ENCODE results near the gene RIC8B. TPM values are rescaled to one million over a fixed set of nuclear protein-coding genes. Genes with fewer than 3 reads are reported as not detected.

Gene RIC8B
- total RNA-seq, 1 experiment from 2014 or later = 14.9 TPM

DNA sequence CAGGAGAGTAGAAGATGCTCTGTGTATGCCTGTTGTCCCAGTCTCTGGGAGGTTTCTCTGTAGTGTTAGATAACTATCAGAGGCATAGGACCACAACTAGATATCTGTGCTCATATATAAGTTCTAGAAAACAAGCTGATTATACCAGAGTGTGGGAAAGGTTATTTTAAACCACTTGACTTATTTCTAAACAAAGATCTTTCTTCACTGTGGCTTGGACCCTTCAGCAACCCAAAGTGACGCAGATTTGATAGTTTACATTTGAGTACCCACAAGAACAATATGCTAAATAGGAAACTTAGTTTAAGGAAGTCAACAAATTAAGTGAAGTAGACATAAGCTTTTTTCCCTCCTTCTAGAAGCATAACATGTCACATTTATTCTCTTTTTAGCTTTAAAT lies 41.3 kb downstream of the RIC8B start:
- no peak for DNase-seq
- ChIA-PET CTCF (no interaction called here), POLR2A (ENCODE audit: unreplicated experiment) (no interaction called here)
- Histone ChIP-seq H3K4me2 (no peak overlapping the region), H3K9me2 (ENCODE audit: insufficient read depth) (no peaks in the 10 kb centered on the region), H3K9me3 (ENCODE audit: insufficient read depth, low read depth) (no peaks in the 10 kb centered on the region), H3K79me2 (ENCODE audit: low read depth) (no peaks in the 10 kb centered on the region), H3F3A (ENCODE audit: insufficient read depth, low read depth) (no peaks in the 10 kb centered on the region), H4K20me1 (ENCODE audit: insufficient read depth) (no peaks in the 10 kb centered on the region), H3K4me1 (replicated peaks; ENCODE audit: insufficient read depth) (no peaks in the 10 kb centered on the region), H3K36me3 (ENCODE audit: low read depth) (peaks cover 5% of the 10 kb centered on the region; the same call in 1 of the 2 replicates), H3K27me3 (ENCODE audit: insufficient read depth, low read depth) (no peaks in the 10 kb centered on the region), H2AFZ (no peak overlapping the region), H3K4me3 (no peak overlapping the region), H3K27ac (no peak overlapping the region)
- intact Hi-C loops (cut with micrococcal nuclease; ENCODE audit: unreplicated experiment) = no loop called here
- TF ChIP-seq, protein P1, sequence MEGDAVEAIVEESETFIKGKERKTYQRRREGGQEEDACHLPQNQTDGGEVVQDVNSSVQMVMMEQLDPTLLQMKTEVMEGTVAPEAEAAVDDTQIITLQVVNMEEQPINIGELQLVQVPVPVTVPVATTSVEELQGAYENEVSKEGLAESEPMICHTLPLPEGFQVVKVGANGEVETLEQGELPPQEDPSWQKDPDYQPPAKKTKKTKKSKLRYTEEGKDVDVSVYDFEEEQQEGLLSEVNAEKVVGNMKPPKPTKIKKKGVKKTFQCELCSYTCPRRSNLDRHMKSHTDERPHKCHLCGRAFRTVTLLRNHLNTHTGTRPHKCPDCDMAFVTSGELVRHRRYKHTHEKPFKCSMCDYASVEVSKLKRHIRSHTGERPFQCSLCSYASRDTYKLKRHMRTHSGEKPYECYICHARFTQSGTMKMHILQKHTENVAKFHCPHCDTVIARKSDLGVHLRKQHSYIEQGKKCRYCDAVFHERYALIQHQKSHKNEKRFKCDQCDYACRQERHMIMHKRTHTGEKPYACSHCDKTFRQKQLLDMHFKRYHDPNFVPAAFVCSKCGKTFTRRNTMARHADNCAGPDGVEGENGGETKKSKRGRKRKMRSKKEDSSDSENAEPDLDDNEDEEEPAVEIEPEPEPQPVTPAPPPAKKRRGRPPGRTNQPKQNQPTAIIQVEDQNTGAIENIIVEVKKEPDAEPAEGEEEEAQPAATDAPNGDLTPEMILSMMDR (conservative IDR thresholded peaks at IDR 0.05) = no peak
- no peak for TF ChIP-seq EZH2 (IDR thresholded peaks at IDR 0.05; ENCODE audit: low read depth)
- no TSS peak for BruUV-seq (replicated peaks)

DNA sequence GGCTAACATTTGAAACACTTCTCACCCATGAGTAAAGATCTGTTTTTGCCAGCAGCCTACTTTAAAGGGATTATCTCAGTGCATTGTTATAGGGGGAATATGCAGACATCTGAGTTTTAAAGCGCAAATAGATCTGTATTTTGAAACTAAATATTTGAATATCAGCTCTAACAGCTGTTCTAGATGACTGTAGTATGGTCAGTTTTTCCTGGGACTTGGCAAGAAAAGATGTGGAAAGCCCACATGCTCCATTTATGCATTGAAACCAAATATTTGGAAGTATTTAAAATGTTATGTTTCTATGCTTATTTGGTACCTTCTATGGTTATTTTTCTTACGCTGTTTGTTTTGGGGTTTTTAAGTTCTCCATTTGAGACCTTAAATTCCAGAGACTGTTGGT lies 41.7 kb downstream of the RIC8B start:
- Histone ChIP-seq H3K4me3 (no peak overlapping the region), H3K79me2 (ENCODE audit: low read depth) (no peaks in the 10 kb centered on the region), H3K9me3 (ENCODE audit: insufficient read depth, low read depth) (no peaks in the 10 kb centered on the region), H3K27me3 (ENCODE audit: insufficient read depth, low read depth) (no peaks in the 10 kb centered on the region), H3K36me3 (ENCODE audit: low read depth) (peaks cover 5% of the 10 kb centered on the region; the same call in 1 of the 2 replicates), H4K20me1 (ENCODE audit: insufficient read depth) (no peaks in the 10 kb centered on the region), H3F3A (ENCODE audit: insufficient read depth, low read depth) (no peaks in the 10 kb centered on the region), H3K4me1 (replicated peaks; ENCODE audit: insufficient read depth) (no peaks in the 10 kb centered on the region), H3K9me2 (ENCODE audit: insufficient read depth) (no peaks in the 10 kb centered on the region), H3K4me2 (no peak overlapping the region), H3K27ac (no peak overlapping the region), H2AFZ (no peak overlapping the region)
- TF ChIP-seq EZH2 (IDR thresholded peaks at IDR 0.05; ENCODE audit: low read depth) = no peak
- TF ChIP-seq, protein P1 (conservative IDR thresholded peaks at IDR 0.05) = no peak
- intact Hi-C loops (cut with micrococcal nuclease; ENCODE audit: unreplicated experiment) = no loop called here
- CTCF ChIA-PET = no interaction called here
- no peak for DNase-seq
- POLR2A ChIA-PET (ENCODE audit: unreplicated experiment) = no interaction called here
- BruUV-seq (replicated peaks) = no TSS peak

DNA sequence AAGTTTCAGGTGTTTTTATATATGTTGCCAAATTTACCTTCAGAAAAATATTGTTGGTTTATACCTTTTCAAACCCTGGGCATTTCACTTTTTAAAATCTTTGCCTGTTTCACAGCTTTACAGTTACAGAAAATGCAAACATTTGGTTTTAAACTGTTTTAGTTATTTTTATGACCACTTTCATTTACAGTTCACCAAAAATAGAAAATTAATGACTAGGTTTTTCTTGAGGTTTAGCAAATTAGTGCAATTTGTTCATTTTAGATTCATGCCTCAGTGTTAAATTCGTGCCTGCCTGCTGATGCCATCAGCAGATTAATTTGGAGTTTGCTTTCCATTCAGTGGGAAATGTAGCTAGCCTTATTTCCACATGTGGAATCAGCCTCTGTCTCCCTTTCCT lies 45.5 kb downstream of the RIC8B start:
- H2AFZ ChIP-seq = no peak overlapping the region
- no peaks in the 10 kb centered on the region for H3K27me3 ChIP-seq (ENCODE audit: insufficient read depth, low read depth)
- ChIA-PET POLR2A (ENCODE audit: unreplicated experiment) (no interaction called here), CTCF (no interaction called here)
- H3K79me2 ChIP-seq (ENCODE audit: low read depth) = no peaks in the 10 kb centered on the region
- no peaks in the 10 kb centered on the region for H3K4me1 ChIP-seq (replicated peaks; ENCODE audit: insufficient read depth)
- BruUV-seq (replicated peaks) = no TSS peak
- no peak overlapping the region for H3K27ac ChIP-seq
- no peaks in the 10 kb centered on the region for H3K9me3 ChIP-seq (ENCODE audit: insufficient read depth, low read depth)
- intact Hi-C loops (cut with micrococcal nuclease; ENCODE audit: unreplicated experiment) = no loop called here
- no peak for DNase-seq
- H3K36me3 ChIP-seq (ENCODE audit: low read depth) = no peaks in the 10 kb centered on the region
- TF ChIP-seq, protein P1 (conservative IDR thresholded peaks at IDR 0.05) = no peak
- TF ChIP-seq EZH2 (IDR thresholded peaks at IDR 0.05; ENCODE audit: low read depth) = no peak
- no peaks in the 10 kb centered on the region for H4K20me1 ChIP-seq (ENCODE audit: insufficient read depth)
- H3K9me2 ChIP-seq (ENCODE audit: insufficient read depth) = no peaks in the 10 kb centered on the region
- H3F3A ChIP-seq (ENCODE audit: insufficient read depth, low read depth) = no peaks in the 10 kb centered on the region
- H3K4me2 ChIP-seq = no peak overlapping the region
- no peak overlapping the region for H3K4me3 ChIP-seq
